GM21360 (cell line): ENCODE measurements around the gene WFDC1.
"Not testable (repeated sequence)": the region's sequence is repeated elsewhere in the genome, so short reads cannot be mapped to it uniquely, and the experiment has no call there.

Source experiments
- ATAC-seq: cut with Tn5 transposase; IDR thresholded peaks from one replicate; pipeline ENCODE4 v1.9.1; 2021; ENCODE audit warnings: mild to moderate bottlenecking, moderate library complexity; ENCODE audit not compliant: unreplicated experiment

Gene WFDC1

DNA sequence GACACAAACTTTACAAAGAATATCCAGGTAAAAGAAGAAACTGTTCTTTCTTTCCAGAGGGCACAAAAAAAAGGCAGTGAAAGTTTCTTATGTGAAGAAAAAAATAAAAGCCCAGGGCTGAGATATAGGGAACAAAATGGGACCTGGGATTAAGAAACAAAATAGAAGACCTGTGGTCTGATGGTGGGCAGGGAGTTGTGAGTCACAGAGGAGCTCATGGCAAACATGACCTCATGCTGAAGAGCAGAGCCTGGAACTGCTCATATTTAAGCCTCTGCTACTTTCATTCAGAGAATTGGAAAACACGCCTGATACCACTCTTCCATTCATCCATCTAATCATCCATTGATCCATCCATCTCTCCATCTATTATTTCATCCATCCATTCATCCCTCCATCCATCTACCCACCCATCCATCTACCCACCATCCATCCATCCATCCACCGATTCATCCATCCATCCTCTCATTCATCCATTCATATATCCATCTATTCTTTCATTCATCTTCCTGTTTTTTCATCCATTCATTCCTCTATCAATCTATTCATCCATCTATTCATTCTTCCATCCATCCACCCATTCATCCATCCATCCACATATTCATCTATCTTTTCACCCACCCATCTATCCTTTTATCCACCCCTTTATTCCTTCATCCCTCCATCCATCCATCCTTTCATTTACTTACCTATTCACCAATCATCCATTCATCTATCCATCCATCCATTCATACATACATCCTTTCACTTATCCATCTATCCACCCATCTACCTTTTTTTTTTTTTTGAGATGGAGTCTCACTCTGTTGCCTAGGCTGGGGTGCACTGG, 30.0 kb downstream of the WFDC1 start:
- no peak for ATAC-seq

DNA sequence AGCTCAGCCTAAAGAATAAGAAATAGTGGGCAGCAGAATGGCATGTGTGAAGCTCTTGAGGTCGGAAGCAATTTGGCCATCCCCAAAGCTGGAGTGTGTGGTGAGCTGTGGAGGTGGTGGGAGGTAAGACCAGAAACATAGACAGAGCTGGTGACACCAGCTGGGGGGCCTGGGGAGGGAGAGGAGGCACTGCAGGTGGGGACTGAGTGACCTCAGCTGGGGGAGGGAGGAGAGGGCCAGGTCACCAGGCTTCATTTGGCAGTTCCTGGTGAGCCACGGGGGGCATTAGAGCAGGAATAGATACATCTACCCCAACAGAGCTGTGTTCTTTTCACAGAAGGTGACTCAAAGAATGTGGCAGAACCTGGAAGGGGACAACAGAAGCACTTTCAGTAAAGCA, 31.9 kb downstream of the WFDC1 start:
- ATAC-seq: no peak

DNA sequence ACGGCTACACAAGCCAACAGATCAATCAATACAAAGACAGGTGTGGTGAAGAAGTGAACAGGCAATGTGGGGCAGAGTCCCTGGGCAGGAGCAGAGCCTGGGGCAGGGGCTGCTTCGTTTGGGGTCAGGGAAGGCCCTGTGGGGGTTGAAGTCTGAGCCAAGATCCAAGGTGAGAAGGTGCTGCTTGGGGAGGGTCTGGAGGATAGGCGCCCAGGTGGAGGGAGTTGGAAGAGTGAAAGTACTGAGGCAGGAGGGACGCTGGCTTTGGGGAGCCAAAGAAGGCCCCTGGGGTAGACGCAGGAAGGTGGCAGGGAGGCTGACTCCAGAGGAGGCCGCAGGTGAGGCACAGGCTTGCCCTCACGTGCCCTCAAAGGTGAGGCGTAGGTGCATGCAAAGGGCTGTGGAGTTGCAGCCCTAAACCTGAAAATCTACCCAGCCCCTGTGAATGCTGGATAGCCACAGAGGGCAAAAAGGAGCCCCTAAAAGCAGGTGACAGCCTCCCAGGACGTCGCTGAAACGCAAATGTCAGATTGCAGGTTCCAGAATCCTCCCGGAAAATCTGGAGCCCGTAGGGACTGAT, 33.3 kb downstream of the WFDC1 start:
- no peak for ATAC-seq

DNA sequence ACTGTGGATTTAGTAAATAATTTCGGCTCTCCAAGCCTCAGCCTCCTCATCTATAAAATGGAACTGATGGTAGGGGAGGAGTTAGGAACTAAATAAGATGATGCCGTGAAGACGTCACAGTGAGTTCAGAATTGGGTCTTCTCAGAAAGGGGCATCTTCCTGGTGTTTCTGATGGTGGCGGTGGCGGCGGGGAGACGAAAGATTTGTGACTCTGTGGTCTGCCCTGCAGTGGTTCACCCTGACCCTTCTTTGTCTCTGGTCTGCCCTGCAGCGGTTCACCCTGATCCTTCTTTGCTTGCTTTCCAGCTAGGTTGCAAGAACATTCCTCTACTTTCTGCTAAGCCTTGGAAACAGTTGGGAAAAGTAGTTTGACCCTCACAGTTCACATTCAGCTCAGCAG, 34.3 kb downstream of the WFDC1 start:
- no peak for ATAC-seq

DNA sequence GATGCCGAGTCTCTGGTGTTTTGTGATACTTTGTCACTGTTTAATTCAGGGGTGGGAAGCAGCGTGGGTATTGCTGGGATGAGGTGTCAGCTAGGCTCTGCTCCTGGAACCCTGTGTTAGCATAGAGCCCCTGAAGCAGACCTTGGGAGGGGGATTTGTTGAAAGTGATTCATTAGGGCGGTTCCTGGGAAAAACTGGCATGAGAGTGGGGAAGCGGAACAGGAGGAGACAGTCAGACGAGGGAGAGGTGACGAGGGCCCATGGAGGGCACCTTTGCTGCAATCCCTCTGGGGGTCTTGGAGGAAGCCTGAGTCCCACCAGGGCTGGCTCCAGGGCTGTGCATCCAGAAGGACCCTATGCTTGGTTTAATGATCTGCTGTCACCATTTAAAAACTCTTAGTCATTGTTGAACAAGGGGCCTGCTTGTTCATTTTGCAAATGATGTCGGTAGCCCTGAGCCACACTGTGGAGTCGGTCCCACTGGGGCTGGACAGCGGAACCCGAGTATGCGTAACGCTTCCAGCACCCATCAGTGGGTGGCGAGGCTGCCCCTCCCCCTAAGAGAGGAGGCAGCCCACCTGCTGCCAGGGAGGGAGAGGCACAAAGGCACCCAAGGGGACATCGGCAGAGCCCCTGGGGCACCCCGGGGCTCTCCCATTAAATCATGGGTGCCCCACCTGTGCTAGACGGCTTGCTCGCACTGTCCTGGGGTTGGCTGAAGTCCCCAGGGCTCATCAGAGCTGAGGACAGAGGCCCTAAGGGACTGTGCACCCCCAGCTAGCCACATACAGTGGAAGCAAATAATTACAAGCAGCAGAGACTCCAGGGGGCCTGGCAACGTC, 35.4 kb downstream of the WFDC1 start:
- ATAC-seq: no peak

DNA sequence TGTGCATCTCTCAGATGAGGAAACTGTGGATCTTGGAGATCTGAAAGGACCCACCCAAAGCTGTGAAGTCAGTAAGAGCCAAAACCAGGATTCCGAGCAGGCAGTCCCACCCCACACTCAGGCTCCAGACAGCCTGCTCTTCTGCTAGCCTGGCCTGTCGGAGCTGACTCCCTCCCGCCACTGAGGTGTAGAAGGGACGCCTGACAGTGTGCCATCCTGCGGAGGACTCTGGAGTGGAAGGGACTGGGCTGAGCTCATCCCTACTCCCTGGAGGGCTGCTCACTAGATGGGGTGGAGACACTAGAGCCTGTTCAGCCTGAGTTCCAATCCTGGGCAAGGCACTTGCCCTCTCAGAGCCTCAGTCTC, 36.0 kb downstream of the WFDC1 start:
- ATAC-seq: no peak

DNA sequence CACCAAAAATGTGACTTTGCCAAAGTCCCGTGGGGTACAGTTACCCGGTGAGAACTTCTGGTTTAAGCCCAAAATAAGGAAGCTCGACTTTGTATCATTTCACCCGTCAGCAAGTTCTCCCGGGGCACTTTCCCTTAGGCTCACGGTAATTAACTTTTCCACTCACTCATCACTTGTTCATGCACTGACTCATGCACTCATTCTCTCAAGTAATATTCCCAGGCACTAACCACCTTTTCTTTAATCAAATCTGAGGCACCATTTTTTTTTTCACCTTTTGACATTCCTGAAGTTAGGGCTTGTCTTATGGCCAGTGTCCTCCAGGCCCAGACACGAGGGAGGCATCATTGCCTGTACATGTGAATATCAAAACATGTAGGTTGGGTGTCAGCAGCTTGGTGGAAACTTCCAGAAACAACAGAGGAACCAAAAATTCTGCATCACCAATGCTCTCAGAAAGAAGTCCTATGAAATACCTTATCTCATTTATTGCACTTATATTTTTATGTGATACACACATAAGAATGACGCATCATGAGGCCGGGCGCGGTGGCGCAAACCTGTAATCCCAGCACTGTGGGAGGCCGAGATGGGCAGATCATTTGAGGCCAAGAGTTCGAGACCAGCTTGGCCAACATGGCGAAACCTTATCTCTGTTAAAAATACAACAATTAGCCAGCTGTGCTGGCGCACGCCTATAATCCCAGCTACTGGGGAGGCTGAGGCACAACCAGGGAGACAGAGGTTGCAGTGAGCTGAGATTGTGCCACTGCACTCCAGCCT, 37.5 kb downstream of the WFDC1 start:
- no peak for ATAC-seq

DNA sequence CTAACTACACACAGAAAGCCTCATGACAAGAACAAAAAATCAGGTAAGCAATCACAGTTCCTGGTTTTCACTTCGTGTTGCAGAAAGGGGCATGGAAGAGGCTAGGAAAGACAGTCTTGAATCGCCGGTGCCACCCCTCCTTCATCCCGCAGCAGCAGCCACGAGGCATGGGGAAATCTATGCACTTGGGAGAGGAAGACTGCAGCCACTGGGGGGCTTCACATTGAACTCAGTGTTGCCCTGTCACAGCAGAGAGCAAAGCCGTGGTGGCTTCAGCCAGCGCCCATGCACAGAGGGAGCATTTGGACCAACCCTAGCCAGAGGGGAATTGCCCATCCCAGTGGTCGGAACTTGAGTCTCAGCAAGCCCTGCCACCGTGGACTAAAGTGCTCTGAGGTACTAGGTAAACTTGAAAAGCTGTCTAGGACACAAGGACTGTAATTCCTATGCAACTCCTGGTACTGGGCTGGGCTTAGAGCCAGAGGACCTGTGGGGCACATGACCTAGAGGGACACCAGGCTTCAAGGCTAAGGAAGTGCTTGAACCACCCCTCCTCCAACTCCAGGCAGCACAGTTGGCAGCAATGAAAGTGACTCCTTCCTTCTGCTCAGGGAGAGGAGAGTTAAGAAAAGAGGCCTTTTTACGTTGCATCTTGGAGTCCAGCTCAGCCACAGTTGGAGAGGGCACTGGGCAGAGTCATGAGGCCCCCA, 38.5 kb downstream of the WFDC1 start:
- ATAC-seq: no peak

DNA sequence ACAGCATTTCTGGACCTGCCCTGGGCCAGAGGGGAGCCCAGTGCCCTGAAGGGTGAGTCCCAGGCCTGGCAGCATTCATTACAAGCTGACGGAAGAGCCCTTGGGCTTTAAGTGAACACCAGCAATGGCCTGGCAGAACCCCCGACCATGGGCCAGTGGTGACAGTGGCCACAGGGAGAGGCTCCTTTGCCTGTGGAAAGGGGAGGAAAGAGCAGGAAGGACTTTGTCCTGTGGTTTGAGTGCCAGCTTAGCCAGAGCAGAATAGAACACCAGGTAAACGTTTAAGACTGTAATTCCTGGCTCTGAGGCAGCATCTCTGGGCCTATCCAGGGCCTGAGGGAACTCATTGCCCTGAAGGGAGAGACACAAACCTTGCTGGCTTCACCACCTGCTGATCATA, 39.4 kb downstream of the WFDC1 start:
- ATAC-seq: no peak

DNA sequence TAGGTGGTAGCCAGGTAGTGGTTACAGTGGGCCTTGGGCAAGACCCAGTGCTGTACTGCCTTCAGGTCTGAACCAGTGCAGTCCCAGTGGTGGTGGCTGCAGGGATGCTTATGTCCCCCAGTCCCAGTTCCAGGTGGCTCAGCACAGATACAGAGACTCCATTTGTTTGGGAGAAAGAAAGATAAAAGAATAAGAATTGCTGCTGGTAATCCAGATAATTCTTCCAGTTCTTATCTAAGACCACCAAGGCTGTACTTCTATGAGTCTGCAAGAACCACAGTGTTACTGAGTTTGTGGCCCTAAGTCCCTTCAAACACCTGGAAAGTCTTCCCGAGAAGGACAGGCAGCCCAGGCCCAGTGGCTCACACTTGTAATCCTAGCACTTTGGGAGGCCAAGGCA, 39.8 kb downstream of the WFDC1 start:
- no peak for ATAC-seq

DNA sequence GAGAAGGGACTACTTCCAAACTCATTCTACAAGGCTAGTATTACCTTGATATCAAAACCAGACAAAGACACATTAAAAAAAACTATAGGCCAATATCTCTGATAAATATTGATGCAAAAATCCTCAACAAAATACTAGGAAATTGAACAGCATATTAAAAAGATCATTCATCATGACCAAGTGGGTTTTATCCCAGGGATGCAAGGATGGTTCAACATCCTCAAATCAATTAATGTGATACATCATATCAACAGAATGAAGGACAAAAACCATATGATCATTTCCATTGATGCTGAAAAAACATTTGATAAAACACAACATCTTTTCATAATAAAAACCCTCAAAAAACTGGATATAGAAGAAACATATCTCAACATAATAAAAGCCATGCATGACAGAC, 42.6 kb downstream of the WFDC1 start:
- not testable (repeated sequence) for ATAC-seq

DNA sequence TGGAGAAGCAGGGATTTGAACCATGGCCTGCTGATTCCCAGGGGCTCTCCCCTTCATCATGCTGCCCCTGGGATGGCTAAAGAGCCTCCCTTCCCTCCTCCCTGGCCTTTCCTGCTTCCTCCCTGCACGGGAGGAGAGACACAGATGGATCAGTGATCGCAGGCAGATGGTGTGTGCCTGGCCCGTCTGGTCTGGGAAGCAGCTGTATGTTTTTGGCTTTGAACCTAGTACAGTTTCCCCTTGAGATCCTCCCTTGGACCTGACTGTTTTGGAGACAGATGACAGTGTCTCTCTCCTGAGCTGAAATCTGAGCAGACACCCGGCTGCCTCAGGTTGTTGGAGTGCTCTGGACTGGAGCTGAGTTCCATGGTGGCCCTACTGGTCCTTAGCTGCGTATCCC, 44.6 kb downstream of the WFDC1 start:
- no peak for ATAC-seq

DNA sequence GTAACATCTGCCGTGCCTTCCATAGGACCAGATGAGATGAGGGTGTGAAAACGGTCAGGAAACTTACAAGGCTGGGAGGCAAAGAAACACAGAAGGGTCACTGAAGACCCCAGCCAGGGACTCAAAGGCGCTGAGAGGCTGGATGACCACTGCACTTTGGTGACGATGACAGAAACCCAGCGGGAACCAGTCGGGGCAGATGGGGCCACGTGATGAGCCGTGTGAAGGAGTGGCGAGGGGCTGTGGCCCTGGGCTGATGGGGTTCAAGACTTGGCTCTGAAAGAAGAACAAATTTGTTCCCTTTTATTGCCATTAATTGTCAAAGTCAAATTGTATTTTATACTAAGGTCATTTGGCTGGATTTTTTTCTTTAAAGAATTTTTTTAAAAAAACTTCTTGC, 45.1 kb downstream of the WFDC1 start:
- no peak for ATAC-seq

DNA sequence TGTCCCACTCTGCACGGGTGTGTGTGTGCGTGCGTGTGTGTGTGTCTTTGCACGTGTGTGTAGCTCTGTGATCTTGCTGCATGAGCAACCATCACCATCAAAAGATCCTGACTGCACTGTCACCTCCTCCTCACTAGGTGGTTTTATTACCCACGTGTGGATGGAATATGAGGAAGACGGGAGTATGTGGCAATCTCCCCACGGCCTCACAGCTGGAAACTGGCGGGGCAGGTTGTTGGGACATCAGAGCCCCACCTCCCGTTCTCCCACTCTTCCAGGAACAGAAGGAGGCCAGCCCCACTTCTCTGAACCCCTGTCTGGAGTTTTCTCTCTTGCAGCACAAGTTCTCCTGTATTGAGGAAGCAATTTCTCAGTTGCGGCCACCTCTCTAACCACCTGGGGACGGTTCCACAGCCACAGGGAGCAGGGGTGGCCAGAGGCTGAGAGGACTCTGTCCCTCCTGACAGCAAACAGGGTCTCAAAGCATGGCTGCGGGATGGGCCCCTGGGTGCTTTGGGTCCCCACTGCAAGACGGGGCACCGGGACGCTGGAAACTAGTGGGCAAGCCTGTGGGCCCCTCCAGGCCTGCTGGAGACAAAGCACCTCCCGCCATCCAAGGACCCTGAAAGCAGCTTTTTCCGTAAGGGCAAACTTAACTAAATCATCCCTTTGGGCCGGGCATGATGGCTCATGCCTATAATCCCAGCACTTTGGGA, 45.8 kb downstream of the WFDC1 start:
- no peak for ATAC-seq

DNA sequence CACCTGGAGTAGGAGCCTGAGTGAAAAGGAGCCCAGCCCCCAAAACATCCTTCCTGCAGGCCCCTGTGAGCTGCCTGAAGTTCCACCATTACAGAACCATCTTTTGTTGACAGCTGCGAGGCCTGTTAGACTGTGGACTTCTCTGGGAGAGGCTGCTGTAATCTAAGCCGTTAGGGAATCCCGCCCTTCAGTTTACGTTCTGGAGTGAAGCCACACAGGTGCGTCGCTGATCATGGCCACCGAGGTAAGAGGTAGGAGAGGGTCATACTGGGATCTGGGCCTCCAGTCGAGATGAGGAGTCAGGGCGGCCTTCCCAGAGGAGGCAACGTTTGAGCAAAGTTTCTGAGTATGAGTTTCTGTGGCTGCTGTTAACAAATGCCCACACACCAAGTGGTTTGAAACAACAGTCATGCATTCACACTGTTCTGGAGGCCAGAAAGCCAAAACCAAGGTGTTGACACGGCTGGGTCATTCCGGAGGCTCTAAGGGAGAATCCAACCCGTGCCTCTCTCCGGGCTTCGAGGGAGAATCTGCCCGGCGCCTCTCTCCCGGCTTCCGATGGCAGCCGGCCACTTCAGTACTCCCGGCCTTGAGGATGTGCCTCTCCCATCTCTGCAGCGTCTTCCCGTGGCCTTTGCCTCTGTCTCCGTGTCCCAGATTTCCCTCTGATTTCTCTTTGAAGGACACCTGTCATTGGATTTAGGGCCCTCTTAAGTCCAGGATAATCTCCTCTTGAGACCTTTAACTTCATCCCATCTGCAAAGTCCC, 47.0 kb downstream of the WFDC1 start:
- no peak for ATAC-seq

DNA sequence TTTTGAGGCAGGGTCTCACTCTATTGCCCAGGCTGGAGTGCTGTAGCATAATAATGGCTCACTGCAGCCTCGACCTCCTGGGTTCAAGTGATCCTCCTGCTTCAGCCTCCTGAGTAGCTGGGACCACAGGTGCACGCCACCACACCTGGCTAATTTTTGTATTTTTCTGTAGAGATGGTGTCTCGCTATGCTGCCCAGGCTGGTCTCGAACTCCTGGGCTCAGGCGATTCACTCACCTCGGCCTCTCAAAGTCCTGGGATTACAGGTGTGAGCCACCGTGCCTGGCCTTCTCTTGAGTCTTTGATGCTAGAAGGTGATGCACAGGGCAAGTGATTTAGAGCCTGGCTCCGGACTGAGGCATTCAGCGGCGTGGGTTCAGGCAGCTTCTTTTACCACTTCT, 49.1 kb downstream of the WFDC1 start:
- not testable (repeated sequence) for ATAC-seq

DNA sequence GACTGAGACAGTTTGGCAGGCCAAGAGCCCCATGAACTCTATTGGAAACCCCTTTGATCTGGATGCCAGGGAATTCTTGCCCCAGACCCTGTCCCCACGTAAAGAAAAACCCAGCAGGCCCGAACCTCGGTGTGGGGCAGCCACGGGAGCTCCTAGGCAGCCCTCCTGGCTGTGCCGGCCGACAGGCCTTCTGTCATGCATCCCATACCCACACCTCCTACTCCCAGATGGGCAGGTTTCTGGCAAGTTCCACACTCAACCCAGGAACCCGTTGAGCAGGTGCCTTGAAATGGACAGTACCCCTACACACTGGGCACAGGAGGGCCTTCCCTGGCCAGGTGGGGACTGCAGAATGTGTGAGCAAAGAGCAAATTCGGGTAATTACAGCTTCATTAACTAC, 50.1 kb downstream of the WFDC1 start:
- ATAC-seq: no peak

DNA sequence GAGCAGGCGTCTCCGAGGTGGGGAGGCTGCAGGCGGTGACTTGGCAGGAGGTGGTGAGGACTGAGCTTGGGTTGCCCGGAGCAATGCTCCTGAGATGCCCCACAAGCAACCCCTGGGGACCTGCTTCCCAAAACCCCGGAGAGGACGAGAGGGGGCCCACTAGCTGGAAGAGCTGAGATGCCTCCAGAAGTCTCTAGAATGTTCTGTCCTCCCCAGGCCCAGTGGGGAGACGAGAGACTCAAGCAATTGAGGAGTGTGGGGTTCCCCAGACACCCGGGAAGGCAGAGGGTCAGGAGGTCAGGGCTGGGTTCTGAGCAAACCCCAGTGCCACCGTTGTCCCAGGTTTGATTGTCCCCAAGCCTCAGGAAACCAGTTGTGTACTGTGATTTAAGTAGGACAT, 52.5 kb downstream of the WFDC1 start:
- ATAC-seq: no peak

DNA sequence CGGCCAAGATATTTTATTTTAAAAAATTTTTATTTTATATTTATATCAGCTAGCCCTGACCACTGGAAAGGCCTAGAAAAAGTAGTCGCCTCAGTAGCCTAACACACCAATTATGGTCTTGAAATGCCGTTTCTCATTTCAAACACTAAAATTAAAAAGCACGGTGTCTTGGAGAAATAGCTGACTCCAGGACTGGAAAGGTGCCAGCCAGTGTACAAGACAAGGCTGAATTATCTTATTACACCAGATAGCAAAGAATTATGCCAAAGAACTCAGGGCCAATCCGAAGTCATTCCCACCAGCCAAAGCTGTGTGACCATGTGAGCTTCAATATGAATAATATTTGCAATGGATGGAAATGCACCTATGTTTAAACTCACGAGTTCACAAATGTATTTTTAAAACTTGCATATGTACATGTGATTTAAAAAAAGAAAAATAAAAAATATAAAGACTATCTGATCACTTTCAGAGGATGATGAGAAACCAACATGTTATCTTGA, 53.8 kb downstream of the WFDC1 start:
- ATAC-seq: no peak
